Sigmoid colon (tissue), 7 donors: ENCODE data around the gene TRAF3IP1. TPM values are rescaled to one million over a fixed set of nuclear protein-coding genes. Genes with fewer than 3 reads are reported as not detected.

Source experiments
- DNase-seq: peaks from one replicate; pipeline ENCODE4 v3.0.0-alpha.2; 2019
- H3K27ac ChIP-seq, 4 donors: fragments of 200-600 bp; sonication (generic); one replicate each; pipeline ENCODE4 v1.5.1; 2016 to 2019; ENCODE audit warnings: mild to moderate bottlenecking in 1 of 4
- H3K27me3 ChIP-seq, 3 donors: fragments of 200-600 bp; sonication (generic); one replicate each; pipeline ENCODE4 v1.5.1; 2019; ENCODE audit warnings: mild to moderate bottlenecking in 1 of 3
- H3K36me3 ChIP-seq, 4 donors: fragments of 200-600 bp; sonication (generic); one replicate each; pipeline ENCODE4 v1.5.1; 2016 to 2019
- H3K4me1 ChIP-seq, 4 donors: fragments of 200-600 bp; sonication (generic); one replicate each; pipeline ENCODE4 v1.5.1; 2017 to 2019
- H3K4me3 ChIP-seq, 4 donors: fragments of 200-600 bp; sonication (generic); one replicate each; pipeline ENCODE4 v1.5.1; 2017 to 2019; ENCODE audit warnings: mild to moderate bottlenecking in 2 of 4, moderate library complexity in 1 of 4
- H3K9me3 ChIP-seq, 4 donors: fragments of 200-600 bp in 3 of 4; sonication (generic) in 3 of 4; one replicate each; pipeline versions ENCODE4 v1.5.1 to v1.6.1; 2013 to 2019
- EP300 ChIP-seq, 4 donors: sonication (generic); formaldehyde crosslinking; IDR thresholded peaks; one replicate each; pipeline ENCODE4 v1.6.1; 2017; ENCODE audit warnings: antibody characterized with exemption in 4 of 4
- POLR2A ChIP-seq, 2 donors: fragments of 450-650 bp; IDR thresholded peaks; one replicate each; pipeline ENCODE4 v1.6.1; 2016; ENCODE audit warnings: antibody characterized with exemption in 2 of 2, mild to moderate bottlenecking in 2 of 2, moderate library complexity in 2 of 2
- POLR2AphosphoS5 ChIP-seq, 4 donors: sonication (generic); formaldehyde crosslinking; IDR thresholded peaks; one replicate each; pipeline ENCODE4 v1.6.1; 2017; ENCODE audit warnings: antibody characterized with exemption in 4 of 4
- WGBS, 2 donors: extraction: QIAGEN DNeasy Blood & Tissue Kit; methylation state at CpG; one replicate each; pipeline ENCODE4 v1.1.7; 2013; 5-methylcytosine and 5-hydroxymethylcytosine counted together
- intact Hi-C: fragments of 100-400 bp; cut with DNase I; formaldehyde crosslinking; loops from one replicate; pipeline ENCODE4 v1.15.1; 2023
- polyA plus RNA-seq, 3 donors: library from polyadenylated mRNA; stranded (reverse); fragments of 200-250 nt; gene quantifications; one replicate each; pipeline ENCODE4 v1.2.3, GENCODE V29; 2013
- total RNA-seq, 4 donors: library from RNA; depleted of rRNA; stranded (reverse); fragments of >200 nt; gene quantifications; one replicate each; pipeline ENCODE4 v1.1.0, GENCODE V29; 2016
- TF ChIP-seq, protein P1 (sequence below), 4 experiments: fragments of 450-650 bp in 3 of 4; fragments of 200-600 bp in 1 of 4; IDR thresholded peaks; one replicate each; pipeline ENCODE4 v1.5.1; 2016 to 2019; ENCODE audit warnings: antibody characterized with exemption in 4 of 4, mild to moderate bottlenecking in 3 of 4, moderate library complexity in 2 of 4
- donor health status: healthy with polysubstance abuse.
- donor health status: Bipolar disorder and iron deficiency.
- donor health status: healthy.

TRAF3IP1 gene
- total and polyA plus RNA-seq, 7 donors: 6.9 to 20.8 (median 17.5) TPM

DNA sequence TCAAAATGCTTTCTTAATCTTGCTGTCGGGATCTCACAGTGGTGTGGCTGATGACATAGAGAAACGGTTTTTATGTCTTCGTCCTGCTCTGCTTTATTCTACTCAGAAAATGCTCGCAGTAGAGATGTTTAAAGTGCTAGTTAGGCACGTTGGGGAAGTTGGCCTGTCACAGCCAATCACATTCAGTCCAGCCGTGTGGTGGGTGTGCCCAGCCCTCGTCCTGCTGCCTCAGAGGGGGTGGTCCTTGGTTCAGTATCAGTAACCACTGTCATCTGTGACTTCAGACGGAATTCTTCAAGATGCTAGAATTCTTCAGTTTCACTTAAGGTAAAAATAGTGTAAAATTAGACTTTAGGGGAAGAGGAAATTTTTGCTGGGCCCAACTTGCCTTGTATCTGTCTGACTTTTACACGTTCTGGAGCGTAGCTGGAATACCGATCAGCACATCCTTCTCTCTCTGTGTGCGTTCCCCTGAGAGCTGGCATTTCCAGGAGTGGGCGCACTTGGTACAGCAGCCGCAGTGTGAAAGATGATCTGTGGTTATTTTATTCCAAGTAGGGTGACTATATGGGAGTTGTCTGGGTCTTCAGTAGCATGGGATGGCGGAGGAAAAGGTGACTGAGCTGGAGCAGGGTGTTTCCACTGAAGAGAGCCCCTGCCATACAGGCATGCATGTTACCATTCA is 18.5 kb downstream of the TRAF3IP1 start:
- H3K36me3 ChIP-seq: peaks cover 0 to 20% (median 0%) of the 10 kb centered on the region in 4 donors
- H3K4me3 ChIP-seq: no peak overlapping the region
- no peak for TF ChIP-seq POLR2AphosphoS5 (IDR thresholded peaks at IDR 0.05)
- no peak for TF ChIP-seq POLR2A (IDR thresholded peaks at IDR 0.05)
- no peak for TF ChIP-seq EP300 (IDR thresholded peaks at IDR 0.05)
- intact Hi-C loops: no loop called here
- H3K9me3 ChIP-seq: no peaks in the 10 kb centered on the region
- H3K27me3 ChIP-seq: no peaks in the 10 kb centered on the region
- H3K4me1 ChIP-seq: peaks cover 0 to 12% (median 1%) of the 10 kb centered on the region in 4 donors
- DNase-seq: no peak
- no peak overlapping the region for H3K27ac ChIP-seq
- 87 to 90% methylated on average over 15 of the region's 15 CpGs for WGBS, 2 donors

DNA sequence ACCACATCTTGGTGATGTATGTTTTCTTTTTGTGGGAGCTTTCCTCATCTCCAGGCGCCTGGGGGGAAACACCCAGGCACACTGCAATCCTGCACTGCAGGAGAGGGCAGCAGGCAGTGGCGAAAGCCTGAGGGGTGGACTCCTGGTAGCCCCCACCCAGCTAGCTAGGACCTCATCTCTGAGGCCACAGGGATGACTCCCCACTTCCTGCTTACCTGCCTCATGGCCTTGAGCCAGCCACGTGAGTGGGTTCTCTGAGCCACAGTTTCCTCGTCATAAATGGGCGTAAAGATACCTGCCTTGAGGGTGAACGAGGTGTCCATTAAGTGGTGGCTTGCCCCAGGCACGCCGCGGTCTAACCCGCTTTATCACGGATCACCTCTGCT is 19.1 kb downstream of the TRAF3IP1 start:
- no peak for TF ChIP-seq EP300 (IDR thresholded peaks at IDR 0.05)
- no peak for TF ChIP-seq POLR2A (IDR thresholded peaks at IDR 0.05)
- TF ChIP-seq, protein P1, sequence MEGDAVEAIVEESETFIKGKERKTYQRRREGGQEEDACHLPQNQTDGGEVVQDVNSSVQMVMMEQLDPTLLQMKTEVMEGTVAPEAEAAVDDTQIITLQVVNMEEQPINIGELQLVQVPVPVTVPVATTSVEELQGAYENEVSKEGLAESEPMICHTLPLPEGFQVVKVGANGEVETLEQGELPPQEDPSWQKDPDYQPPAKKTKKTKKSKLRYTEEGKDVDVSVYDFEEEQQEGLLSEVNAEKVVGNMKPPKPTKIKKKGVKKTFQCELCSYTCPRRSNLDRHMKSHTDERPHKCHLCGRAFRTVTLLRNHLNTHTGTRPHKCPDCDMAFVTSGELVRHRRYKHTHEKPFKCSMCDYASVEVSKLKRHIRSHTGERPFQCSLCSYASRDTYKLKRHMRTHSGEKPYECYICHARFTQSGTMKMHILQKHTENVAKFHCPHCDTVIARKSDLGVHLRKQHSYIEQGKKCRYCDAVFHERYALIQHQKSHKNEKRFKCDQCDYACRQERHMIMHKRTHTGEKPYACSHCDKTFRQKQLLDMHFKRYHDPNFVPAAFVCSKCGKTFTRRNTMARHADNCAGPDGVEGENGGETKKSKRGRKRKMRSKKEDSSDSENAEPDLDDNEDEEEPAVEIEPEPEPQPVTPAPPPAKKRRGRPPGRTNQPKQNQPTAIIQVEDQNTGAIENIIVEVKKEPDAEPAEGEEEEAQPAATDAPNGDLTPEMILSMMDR (IDR thresholded peaks at IDR 0.05): no peak
- no peak for TF ChIP-seq POLR2AphosphoS5 (IDR thresholded peaks at IDR 0.05)
- Histone ChIP-seq H3K27me3 (no peaks in the 10 kb centered on the region), H3K4me1 (peaks cover 0 to 12% (median 1%) of the 10 kb centered on the region in 4 donors), H3K27ac (no peak overlapping the region), H3K9me3 (no peaks in the 10 kb centered on the region), H3K4me3 (no peak overlapping the region), H3K36me3 (peaks cover 0 to 16% (median 2%) of the 10 kb centered on the region in 4 donors)
- DNase-seq: no peak
- intact Hi-C loops: no loop called here
- WGBS, 2 donors: 56 to 76% methylated on average over 11 of the region's 11 CpGs

DNA sequence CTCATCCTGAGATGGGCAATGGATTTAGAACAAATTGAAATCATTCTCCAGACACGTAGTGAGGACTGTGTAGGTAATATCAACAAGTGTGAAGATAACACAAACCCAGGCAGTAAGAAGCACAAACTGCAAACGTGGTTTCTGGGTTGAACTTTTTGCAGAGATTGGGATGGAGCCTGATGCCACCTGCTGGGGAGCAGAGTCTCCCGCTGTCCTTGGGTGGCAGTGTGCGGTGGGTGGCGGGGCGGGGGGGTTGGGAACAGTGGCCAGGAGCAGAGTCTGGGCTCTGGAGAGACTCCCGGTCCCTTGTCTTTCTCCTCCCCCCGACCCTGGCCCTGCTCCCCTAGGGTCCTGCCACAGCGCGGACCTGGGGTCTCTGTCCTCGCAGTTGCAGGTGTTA is 19.5 kb downstream of the TRAF3IP1 start:
- H3K9me3 ChIP-seq: no peaks in the 10 kb centered on the region
- peaks cover 0 to 12% (median 1%) of the 10 kb centered on the region in 4 donors for H3K4me1 ChIP-seq
- intact Hi-C loops: no loop called here
- DNase-seq: no peak
- H3K4me3 ChIP-seq: no peak overlapping the region
- H3K27ac ChIP-seq: no peak overlapping the region
- TF ChIP-seq POLR2AphosphoS5 (IDR thresholded peaks at IDR 0.05): no peak
- TF ChIP-seq EP300 (IDR thresholded peaks at IDR 0.05): no peak
- TF ChIP-seq POLR2A (IDR thresholded peaks at IDR 0.05): no peak
- TF ChIP-seq, protein P1 (IDR thresholded peaks at IDR 0.05): no peak
- no peaks in the 10 kb centered on the region for H3K27me3 ChIP-seq
- 47 to 81% methylated on average over 11 of the region's 11 CpGs for WGBS, 2 donors
- peaks cover 0 to 19% (median 4%) of the 10 kb centered on the region in 4 donors for H3K36me3 ChIP-seq

DNA sequence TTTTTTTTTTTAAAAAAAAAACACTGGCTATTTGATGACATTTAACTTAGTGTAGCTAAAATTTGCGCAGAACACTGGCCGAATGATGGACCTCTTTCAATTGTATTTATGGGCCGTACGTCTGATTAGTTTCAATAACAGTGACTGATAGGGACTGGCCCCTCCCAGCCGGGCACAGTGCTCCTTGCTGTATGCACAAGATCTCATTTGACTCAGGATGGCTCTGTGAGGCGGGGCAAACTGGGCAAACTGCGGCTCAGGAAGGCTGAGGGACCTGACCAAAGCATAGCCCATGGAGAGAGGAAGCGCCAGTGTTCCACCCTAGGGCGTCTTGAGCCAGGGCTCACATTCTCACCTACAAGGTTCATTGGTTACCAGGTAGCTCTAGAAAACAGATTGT is 21.2 kb downstream of the TRAF3IP1 start:
- no peak for DNase-seq
- Histone ChIP-seq H3K4me3 (no peak overlapping the region), H3K27ac (no peak overlapping the region), H3K36me3 (peaks cover 0 to 20% (median 4%) of the 10 kb centered on the region in 4 donors), H3K27me3 (no peaks in the 10 kb centered on the region), H3K4me1 (no peaks in the 10 kb centered on the region), H3K9me3 (no peaks in the 10 kb centered on the region)
- no peak for TF ChIP-seq POLR2AphosphoS5 (IDR thresholded peaks at IDR 0.05)
- intact Hi-C loops: no loop called here
- WGBS, 2 donors: 90 to 95% methylated on average over 9 of the region's 9 CpGs

DNA sequence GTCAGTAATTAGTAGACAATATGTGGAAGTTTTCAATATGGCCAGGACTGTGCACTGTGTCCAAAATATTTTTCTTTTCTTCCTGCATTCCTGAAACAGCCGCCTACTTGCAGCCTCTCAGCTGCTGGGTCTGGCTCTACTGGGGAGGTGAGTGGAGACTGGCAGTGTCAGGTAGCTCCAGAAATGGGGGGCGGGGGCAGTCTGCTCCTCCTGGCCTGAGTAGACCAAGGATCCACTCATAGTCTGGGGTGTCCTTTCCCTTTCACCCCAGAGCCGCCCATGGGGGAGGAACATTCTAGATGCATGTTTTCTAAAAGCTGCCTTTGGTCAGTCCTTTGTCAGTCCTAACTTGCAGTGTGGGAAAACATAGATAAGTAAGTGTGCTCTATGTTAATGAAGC is 23.7 kb downstream of the TRAF3IP1 start:
- Histone ChIP-seq H3K36me3 (peaks cover 0 to 24% (median 11%) of the 10 kb centered on the region in 4 donors), H3K27me3 (no peaks in the 10 kb centered on the region), H3K4me1 (no peaks in the 10 kb centered on the region), H3K9me3 (no peaks in the 10 kb centered on the region), H3K27ac (no peak overlapping the region), H3K4me3 (no peak overlapping the region)
- no peak for DNase-seq
- TF ChIP-seq EP300 (IDR thresholded peaks at IDR 0.05) (no peak), POLR2AphosphoS5 (IDR thresholded peaks at IDR 0.05) (no peak), POLR2A (IDR thresholded peaks at IDR 0.05) (no peak)
- TF ChIP-seq, protein P1 (IDR thresholded peaks at IDR 0.05): no peak
- intact Hi-C loops: no loop called here
- 91 to 97% methylated on average over 3 of the region's 3 CpGs for WGBS, 2 donors
